ENCODE results near the gene PRKAR2B.

DNA sequence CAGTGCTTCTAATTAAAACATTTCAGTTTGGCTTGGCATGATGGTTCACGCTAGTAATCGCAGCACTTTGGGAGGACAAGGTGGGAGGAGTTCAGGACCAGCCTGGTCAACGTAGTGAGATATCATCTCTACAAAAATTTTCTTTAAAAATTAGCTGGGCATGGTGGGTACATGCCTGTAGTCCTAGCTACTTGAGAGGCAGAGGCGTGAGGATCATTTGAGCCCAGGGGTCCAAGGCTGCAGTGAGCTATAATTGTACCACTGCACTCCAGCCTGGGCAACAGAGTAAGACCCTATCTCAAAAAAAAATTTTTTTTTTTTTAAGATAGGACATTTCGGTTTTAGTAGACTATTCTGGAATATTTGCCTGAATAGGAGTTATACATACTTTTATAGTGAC, 136.7 kb downstream of the PRKAR2B start:
- TF ChIP-seq, protein P1, sequence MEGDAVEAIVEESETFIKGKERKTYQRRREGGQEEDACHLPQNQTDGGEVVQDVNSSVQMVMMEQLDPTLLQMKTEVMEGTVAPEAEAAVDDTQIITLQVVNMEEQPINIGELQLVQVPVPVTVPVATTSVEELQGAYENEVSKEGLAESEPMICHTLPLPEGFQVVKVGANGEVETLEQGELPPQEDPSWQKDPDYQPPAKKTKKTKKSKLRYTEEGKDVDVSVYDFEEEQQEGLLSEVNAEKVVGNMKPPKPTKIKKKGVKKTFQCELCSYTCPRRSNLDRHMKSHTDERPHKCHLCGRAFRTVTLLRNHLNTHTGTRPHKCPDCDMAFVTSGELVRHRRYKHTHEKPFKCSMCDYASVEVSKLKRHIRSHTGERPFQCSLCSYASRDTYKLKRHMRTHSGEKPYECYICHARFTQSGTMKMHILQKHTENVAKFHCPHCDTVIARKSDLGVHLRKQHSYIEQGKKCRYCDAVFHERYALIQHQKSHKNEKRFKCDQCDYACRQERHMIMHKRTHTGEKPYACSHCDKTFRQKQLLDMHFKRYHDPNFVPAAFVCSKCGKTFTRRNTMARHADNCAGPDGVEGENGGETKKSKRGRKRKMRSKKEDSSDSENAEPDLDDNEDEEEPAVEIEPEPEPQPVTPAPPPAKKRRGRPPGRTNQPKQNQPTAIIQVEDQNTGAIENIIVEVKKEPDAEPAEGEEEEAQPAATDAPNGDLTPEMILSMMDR (IDR thresholded peaks at IDR 0.05), result no peak
- no peak for TF ChIP-seq POLR2A (IDR thresholded peaks at IDR 0.05)

All from uterus (tissue), 2 donors.